GM12874 (cell line): ENCODE results near the gene ELANE.

ENCODE experiments used
- CTCF ChIP-seq: IDR thresholded peaks from 2 replicates; pipeline ENCODE4 v1.5.1; 2011; ENCODE audit warnings: low read depth, mild to moderate bottlenecking, control low read depth, low read length, moderate library complexity; ENCODE audit not compliant: insufficient read depth

Gene ELANE

GRCh38 chr19:811506-812048, 40.5 kb upstream of the ELANE start:
- TF ChIP-seq CTCF = no peak

GRCh38 chr19:812049-812746, 39.9 kb upstream of the ELANE start:
- TF ChIP-seq CTCF = no peak

GRCh38 chr19:812747-813218, 39.3 kb upstream of the ELANE start:
- TF ChIP-seq CTCF = no peak

GRCh38 chr19:813219-814151, 38.6 kb upstream of the ELANE start:
- TF ChIP-seq CTCF = no peak

GRCh38 chr19:814152-815078, 37.7 kb upstream of the ELANE start:
- no peak for TF ChIP-seq CTCF

- no peak for TF ChIP-seq CTCF
Observed at GRCh38 chr19:815079-815774, 36.9 kb upstream of the ELANE start.
